SHP77 (cell line): ENCODE measurements around the gene GPR17.

ENCODE experiments used
- DNase-seq, 2 experiments: peaks; one replicate each; lab custom pipeline; 2025; lab: John Stamatoyannopoulos, UW

GPR17 gene

GRCh38 chr2:127630096-127630863 is 15.7 kb upstream of the GPR17 start:
- DNase-seq: no peak

DNA sequence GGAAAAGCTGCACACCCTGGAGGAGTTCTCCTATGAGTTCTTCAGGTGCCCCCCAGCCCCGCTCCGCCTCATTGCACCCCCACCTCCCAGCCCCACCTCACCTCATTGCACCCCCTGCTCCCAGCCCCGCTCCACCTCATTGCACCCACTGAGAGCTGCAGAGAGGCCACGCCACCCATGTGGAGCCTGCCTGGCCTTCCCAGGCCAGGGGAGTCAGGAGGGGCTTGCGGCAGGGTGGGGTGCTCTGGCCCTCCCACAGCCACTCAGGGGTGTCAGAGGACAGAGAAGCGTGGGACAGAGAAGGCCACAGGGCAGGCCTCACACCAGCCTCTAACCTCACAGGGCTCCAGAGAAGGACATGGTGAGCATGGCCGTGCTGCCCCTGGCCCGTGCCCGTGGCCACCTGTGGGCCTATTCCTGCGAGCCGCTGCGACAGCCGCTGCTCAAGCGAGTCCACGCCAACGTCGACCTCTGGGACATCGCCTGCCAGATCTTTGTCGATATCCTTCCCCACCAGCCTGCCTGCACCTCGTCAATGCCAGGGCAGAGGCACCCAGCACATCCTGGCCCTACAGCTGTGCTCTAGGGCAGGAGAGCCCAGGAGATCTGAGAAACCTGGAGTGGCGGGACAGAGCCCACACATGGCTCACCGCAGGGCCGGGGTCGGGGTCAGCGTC is 15.0 kb upstream of the GPR17 start:
- DNase-seq: no peak

GRCh38 chr2:127631541-127631996 is 14.4 kb upstream of the GPR17 start:
- DNase-seq: no peak

GRCh38 chr2:127631997-127632581 is 13.9 kb upstream of the GPR17 start:
- no peak for DNase-seq

DNA sequence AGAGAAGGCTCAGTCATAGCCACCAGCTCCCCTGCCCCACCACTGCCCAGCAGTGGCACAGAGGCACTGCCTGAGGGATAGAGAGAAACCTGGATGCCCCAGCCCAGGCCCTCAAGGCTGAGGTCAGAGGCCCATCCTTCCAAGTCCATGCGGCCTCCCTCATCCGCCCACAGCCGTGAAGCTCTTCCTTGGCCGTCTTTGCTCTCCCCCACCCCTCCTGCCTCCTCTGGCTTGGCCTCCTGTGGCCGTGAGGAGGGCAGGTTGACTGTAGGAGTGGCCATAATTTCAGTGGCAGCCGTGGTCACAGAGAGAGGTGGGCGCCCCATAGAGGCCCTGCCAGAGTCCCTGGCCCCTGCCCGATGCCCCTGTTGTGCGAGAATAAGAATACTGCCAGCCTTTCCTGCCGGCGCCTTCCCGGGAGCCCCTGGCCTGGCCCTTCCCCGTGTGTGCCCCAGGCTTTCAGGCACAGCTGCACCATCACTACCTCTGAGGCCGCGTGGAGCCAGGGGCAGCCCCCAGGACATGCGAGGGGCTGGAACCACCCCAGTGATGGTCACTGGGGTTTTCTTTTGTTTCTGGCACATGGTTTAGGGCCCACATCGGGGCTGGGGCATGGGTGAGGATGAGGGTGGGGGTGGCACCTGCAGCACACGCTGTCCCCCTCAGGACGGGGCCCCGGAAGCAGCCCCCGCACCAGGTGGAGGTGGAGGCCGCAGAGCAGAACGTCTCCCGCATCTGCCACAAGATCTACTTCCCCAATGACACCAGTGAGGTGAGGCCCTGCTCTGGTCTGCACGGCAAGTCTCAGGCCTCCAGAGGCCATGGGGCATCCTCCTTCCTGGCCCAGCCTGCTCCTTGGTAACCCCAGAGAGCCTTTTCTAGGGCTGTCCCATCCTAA is 13.1 kb upstream of the GPR17 start:
- DNase-seq: no peak

GRCh38 chr2:127633556-127634065 is 12.3 kb upstream of the GPR17 start:
- no peak for DNase-seq

DNA sequence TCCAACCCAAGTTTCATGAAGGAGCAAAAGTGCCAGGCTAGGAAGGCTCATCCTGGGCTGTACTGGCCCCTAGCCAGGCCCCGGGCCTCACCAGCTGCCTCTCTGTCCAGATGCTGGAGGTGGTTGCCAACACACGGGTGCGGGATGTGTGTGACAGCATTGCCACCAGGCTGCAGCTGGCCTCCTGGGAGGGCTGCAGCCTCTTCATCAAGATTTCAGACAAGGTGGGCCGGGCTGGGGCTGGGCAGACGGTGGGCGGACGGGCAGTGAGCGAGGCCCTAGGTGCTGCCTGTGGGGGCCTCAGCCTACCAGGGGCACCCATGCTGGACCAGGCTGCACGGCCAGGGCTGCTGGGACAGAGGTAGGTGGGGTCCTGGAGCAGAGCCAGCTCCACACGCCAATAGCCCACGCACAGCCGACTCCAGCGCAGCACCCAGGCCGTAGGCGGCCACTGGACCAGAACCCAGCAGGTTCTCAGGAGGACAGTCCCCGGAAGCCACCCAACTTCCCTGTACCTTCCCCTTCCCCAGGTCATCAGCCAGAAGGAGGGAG is 11.8 kb upstream of the GPR17 start:
- DNase-seq: peak; percentile 56 to 80

DNA sequence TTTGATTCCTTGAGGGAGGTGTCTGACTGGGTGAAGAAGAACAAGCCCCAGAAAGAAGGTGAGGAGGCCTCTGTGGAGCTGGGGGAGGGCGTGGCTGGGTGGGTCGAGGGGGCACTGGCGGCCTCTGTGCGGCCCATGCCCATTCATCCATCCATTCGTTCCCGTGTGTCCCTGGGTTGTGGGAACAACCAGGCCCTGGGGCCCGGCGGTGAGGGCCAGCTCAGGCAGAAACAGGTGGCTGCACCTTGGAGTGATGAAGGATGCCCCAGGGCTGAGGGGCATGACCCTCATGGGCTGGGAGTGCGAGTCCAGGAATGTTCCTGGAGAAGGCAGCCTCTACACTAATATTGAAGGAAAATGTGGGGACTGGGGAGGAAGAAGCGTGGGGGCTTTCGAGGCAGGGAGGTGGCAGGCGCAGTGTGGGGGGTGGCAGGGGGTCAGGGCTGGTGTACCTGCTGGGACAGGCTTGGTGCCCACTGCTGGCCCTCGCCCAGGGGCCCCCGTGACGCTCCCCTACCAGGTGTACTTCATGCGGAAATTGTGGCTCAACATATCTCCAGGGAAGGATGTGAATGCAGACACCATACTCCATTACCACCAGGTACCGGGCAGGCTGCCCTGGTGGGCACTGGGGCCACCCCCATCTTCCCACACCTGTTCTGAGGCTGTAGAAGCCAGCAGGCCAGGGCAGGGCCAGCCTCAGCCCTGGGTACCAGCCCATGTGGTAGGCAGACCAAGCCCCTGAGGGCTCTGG is 11.2 kb upstream of the GPR17 start:
- DNase-seq: no peak

- no peak for DNase-seq
Measured at GRCh38 chr2:127635380-127636237, 10.3 kb upstream of the GPR17 start.

DNA sequence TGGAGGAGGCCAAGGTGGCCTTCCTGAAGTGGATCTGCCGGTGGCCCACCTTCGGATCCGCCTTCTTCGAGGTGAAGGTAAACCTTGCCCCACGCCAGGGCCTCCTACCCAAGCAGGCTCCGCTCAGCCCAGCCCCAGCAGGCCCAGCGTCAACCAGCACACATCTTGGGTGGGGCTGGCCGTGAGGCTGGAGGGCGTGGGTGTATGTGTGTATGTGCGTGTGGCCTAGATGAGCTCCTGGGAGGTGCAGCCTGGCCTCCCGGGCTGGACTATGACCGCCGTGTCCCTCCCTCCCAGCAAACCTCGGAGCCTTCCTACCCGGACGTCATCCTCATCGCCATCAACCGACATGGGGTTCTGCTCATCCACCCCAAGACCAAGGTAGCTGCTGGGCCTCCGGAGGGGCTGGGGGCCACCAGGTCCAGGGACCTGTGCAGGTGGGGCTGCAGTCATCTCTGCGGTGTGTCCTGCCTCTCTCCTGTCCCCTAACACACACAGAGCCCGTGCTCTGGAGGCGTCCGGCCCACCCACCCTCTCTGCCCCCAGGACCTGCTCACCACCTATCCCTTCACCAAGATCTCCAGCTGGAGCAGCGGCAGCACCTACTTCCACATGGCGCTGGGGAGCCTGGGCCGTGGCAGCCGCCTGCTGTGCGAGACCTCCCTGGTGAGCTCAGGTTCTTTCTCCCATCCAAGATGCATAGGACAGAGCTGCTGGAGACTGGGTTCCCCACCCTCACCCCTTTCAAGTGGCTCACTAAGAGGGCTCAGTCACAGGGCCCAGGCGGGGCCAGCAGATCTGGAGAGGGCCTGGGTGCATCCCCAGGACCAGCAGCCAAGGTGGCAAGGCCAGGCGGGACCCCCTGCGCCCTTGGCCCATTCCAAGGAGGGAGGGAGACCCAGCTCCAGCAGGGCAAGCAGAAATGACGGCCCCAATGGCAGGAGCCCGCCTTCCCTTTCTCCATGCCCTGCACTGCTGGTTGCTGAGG is 9.4 kb upstream of the GPR17 start:
- no peak for DNase-seq

GRCh38 chr2:127637236-127637630 is 8.7 kb upstream of the GPR17 start:
- no peak for DNase-seq

- DNase-seq: no peak
Measured at GRCh38 chr2:127637725-127638252, 8.2 kb upstream of the GPR17 start.

DNA sequence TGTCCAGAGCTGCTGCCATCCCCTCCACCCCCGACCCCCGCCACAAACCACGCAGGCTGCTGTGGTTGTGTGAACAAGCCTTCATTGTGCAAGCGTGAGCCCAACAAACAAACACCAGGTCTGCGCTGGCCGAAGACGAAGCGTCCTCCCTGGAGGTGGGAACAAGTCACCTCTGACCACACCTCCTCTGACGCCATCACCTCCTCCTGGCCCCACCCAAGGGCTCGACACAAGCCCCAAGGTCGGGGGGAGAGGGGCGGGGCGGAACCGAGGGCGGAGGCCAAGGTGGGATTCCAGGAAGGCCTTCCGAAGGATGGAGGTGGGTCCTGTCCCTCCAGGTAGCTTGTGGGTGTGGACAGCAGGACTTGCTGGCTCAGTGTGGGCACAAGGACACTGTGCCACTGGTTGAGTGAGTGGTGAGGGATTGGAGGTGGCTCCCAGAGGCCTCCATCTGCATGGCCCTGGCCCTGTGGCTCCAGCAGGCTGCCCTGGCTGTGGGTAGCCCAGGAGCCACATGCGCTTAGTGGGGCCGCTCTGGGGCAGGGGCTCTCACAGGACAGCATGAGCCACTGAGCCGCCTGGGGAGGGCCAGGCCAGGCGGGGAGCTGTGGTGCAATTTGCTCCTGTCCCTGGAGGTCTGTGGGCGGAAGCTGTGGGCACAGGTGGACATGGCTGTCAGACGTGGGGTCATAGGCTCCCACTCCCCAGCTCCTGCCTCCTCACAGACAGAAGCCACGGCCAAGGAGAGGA is 7.4 kb upstream of the GPR17 start:
- DNase-seq: no peak

GRCh38 chr2:127639111-127639474 is 6.9 kb upstream of the GPR17 start:
- no peak for DNase-seq

- peak; percentile 58 to 76 for DNase-seq
Measured at GRCh38 chr2:127640082-127641072, 5.6 kb upstream of the GPR17 start.

GRCh38 chr2:127641133-127641532 is 4.8 kb upstream of the GPR17 start:
- DNase-seq: no peak
